Suprapubic skin (tissue), 4 donors: ENCODE measurements around the gene TAF11L3.
"Not testable (repeated sequence)": the region's sequence is repeated elsewhere in the genome, so short reads cannot be mapped to it uniquely, and the experiment has no call there.

Experiments
- CTCF ChIP-seq, 2 donors: fragments of 200-600 bp in 1 of 2; fragments of 450-650 bp in 1 of 2; sonication (generic) in 1 of 2; IDR thresholded peaks; one replicate each; pipeline ENCODE4 v1.5.1; 2016 to 2019; ENCODE audit warnings: antibody characterized with exemption in 2 of 2, mild to moderate bottlenecking in 1 of 2, moderate library complexity in 1 of 2
- POLR2A ChIP-seq, 2 donors: fragments of 450-650 bp; IDR thresholded peaks; one replicate each; pipeline ENCODE4 v1.6.1; 2017; ENCODE audit warnings: antibody characterized with exemption in 2 of 2, mild to moderate bottlenecking in 2 of 2, moderate library complexity in 2 of 2
- POLR2AphosphoS5 ChIP-seq, 3 donors: sonication (generic); formaldehyde crosslinking; IDR thresholded peaks; one replicate each; pipeline ENCODE4 v1.6.1; 2017; ENCODE audit warnings: antibody characterized with exemption in 3 of 3

- TF ChIP-seq POLR2AphosphoS5, CTCF, POLR2A (IDR thresholded peaks at IDR 0.05): not testable (repeated sequence)
Observed at GRCh38 chr5:17475064-17475463, 43.1 kb upstream of the TAF11L3 start.
